ENCODE data around the gene TRPM8. TPM values are rescaled to one million over a fixed set of nuclear protein-coding genes. Genes with fewer than 3 reads are reported as not detected.

TRPM8 gene
- total RNA-seq, 2 donors from 2014 or later = not detected

GRCh38 chr2:233981574-233982420, 64.6 kb downstream of the TRPM8 start:
- Histone ChIP-seq H3K9me3 (no peaks in the 10 kb centered on the region), H3K27ac (no peak overlapping the region), H3K27me3 (replicated peaks; ENCODE audit: insufficient read depth) (no peaks in the 10 kb centered on the region), H3K36me3 (no peaks in the 10 kb centered on the region), H3K4me1 (ENCODE audit: control insufficient read depth in 1 of 2, low read depth in 2 of 2) (no peaks in the 10 kb centered on the region), H3K4me3 (no peak overlapping the region)
- TF ChIP-seq, protein P1, sequence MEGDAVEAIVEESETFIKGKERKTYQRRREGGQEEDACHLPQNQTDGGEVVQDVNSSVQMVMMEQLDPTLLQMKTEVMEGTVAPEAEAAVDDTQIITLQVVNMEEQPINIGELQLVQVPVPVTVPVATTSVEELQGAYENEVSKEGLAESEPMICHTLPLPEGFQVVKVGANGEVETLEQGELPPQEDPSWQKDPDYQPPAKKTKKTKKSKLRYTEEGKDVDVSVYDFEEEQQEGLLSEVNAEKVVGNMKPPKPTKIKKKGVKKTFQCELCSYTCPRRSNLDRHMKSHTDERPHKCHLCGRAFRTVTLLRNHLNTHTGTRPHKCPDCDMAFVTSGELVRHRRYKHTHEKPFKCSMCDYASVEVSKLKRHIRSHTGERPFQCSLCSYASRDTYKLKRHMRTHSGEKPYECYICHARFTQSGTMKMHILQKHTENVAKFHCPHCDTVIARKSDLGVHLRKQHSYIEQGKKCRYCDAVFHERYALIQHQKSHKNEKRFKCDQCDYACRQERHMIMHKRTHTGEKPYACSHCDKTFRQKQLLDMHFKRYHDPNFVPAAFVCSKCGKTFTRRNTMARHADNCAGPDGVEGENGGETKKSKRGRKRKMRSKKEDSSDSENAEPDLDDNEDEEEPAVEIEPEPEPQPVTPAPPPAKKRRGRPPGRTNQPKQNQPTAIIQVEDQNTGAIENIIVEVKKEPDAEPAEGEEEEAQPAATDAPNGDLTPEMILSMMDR (IDR thresholded peaks at IDR 0.05) = no peak
- no peak for DNase-seq (ENCODE audit: low spot score)
- ATAC-seq (ENCODE audit: insufficient number of reproducible peaks, low FRiP score, low read depth) = no peak

DNA sequence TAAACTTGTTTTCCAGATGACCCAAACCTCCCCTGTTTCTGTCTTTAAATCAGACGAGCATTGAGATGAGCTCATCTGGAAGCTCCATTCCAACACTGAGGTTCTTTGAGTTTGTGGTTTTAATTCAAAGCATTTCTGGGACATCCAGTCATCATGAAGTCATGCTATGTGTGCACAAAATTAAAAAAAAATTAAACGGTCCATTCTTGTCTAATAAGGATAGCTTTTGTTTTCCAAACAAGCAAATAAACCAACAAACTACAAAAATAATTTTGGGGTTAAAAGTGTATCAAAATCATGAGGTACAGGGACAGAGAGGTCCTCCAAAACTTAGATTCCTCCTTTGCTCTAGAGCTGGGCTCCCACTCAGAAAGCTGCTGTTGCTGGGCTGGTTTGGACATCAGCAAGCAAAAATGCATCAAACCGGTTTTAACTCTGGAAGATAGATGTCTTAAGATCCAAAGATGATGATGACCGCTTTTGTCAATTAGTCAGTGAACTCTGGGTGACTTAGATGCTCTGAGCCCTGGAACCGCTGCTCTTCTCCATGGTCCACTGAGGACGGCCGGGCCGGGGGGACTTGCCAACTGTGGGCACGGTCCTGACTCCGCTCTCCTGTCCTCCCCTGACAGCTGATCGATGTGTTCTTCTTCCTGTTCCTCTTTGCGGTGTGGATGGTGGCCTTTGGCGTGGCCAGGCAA, 65.4 kb downstream of the TRPM8 start:
- H3K27ac ChIP-seq = no peak overlapping the region
- no peaks in the 10 kb centered on the region for H3K9me3 ChIP-seq
- no peak overlapping the region for H3K4me3 ChIP-seq
- H3K27me3 ChIP-seq (replicated peaks; ENCODE audit: insufficient read depth) = no peaks in the 10 kb centered on the region
- TF ChIP-seq, protein P1 (IDR thresholded peaks at IDR 0.05) = no peak
- DNase-seq (ENCODE audit: low spot score) (no peak), ATAC-seq (ENCODE audit: insufficient number of reproducible peaks, low FRiP score, low read depth) (no peak)
- H3K4me1 ChIP-seq (ENCODE audit: control insufficient read depth in 1 of 2, low read depth in 2 of 2) = no peaks in the 10 kb centered on the region
- H3K36me3 ChIP-seq = no peaks in the 10 kb centered on the region

DNA sequence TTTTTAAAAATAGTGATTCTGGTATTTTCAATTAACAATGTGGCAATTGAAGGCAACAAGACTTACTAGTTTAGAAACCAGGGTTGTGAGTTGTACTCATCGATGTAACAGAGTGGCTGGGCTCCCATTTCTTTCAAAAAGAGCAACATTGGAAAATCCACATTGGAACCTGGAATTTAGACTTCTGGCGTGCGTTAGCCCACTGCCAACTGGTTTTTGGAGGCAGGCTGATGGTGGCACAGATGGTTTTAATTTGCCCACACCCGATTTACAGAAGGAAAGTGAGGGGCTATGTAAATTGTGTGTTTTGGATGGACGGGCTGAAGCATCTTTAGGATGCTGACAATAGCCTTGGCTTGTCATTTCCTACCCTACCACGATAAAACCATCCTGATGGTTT, 66.3 kb downstream of the TRPM8 start:
- Histone ChIP-seq H3K4me3 (no peak overlapping the region), H3K27ac (no peak overlapping the region), H3K4me1 (ENCODE audit: control insufficient read depth in 1 of 2, low read depth in 2 of 2) (no peaks in the 10 kb centered on the region), H3K36me3 (no peaks in the 10 kb centered on the region), H3K27me3 (replicated peaks; ENCODE audit: insufficient read depth) (no peaks in the 10 kb centered on the region), H3K9me3 (no peaks in the 10 kb centered on the region)
- TF ChIP-seq, protein P1 (IDR thresholded peaks at IDR 0.05) = no peak
- ATAC-seq (ENCODE audit: insufficient number of reproducible peaks, low FRiP score, low read depth) = no peak
- DNase-seq (ENCODE audit: low spot score) = no peak

DNA sequence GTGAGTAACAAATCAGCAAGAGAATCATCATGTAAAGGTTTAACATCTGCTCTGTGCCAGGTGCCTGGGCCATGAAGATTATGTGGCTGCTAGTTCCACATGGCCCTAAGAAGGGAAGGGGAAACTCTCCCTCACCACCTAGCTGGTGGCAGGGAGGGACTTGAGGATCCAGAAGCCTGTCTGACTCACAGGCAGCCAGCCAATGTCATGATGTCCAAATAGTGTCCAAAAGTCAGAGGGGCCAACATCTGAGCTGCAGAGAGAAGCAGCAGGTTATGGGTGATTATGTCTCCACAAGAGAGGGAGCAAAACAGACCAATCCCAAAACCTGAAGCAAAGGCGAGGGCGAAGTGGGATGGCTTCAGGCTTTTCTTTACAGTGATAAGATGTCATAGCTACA, 71.4 kb downstream of the TRPM8 start:
- Histone ChIP-seq H3K27me3 (replicated peaks; ENCODE audit: insufficient read depth) (no peaks in the 10 kb centered on the region), H3K4me3 (no peak overlapping the region), H3K9me3 (no peaks in the 10 kb centered on the region), H3K27ac (no peak overlapping the region), H3K36me3 (no peaks in the 10 kb centered on the region), H3K4me1 (ENCODE audit: control insufficient read depth in 1 of 2, low read depth in 2 of 2) (no peaks in the 10 kb centered on the region)
- TF ChIP-seq, protein P1 (IDR thresholded peaks at IDR 0.05) = no peak
- DNase-seq (ENCODE audit: low spot score) = no peak
- no peak for ATAC-seq (ENCODE audit: insufficient number of reproducible peaks, low FRiP score, low read depth)

DNA sequence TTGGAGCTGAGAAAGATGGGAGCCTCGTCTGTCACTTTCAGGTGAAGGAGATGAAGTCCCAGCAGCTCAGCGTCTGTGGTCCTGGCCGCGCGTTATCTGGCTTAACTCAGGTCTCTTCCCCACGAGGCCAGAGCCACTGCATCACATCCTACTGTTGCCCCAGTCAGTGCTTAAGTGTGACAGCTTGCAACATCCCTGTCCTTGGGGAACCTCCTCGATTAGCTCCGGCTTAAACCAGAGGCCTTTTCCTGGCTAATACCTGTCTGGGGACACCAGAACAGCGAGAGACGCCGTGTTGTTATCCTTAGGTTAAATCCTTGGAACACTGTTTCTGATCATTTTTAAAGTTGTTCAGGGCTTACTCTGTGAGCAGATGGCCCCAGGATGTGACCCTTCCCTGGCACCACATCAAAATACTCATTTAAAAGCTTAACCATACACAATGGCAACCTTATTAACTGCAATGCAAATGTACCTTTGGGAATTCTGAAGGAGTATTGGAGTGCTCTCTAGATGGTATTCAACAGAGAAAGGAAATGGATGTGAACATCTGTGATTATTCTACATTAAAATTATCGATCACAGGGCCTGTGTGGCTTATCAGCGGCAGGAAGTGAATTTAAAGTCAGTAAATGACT, 72.2 kb downstream of the TRPM8 start:
- no peaks in the 10 kb centered on the region for H3K27me3 ChIP-seq (replicated peaks; ENCODE audit: insufficient read depth)
- TF ChIP-seq, protein P1 (IDR thresholded peaks at IDR 0.05) = no peak
- ATAC-seq (ENCODE audit: insufficient number of reproducible peaks, low FRiP score, low read depth) = no peak
- no peaks in the 10 kb centered on the region for H3K36me3 ChIP-seq
- no peaks in the 10 kb centered on the region for H3K4me1 ChIP-seq (ENCODE audit: control insufficient read depth in 1 of 2, low read depth in 2 of 2)
- DNase-seq (ENCODE audit: low spot score) = no peak
- no peak overlapping the region for H3K4me3 ChIP-seq
- H3K27ac ChIP-seq = no peak overlapping the region
- H3K9me3 ChIP-seq = no peaks in the 10 kb centered on the region

Measured in thoracic aorta (tissue), 2 donors.